Activated T-cell treated with anti-CD3 and anti-CD28 coated beads for 1 hour (primary cell): ENCODE data around the gene MRPL37.
"Not testable (repeated sequence)": the region's sequence is repeated elsewhere in the genome, so short reads cannot be mapped to it uniquely, and the experiment has no call there.

Experiments
- DNase-seq: peaks from one replicate; pipeline ENCODE4 v3.0.0-alpha.2; 2020; ENCODE audit warnings: low read depth

MRPL37 gene

DNA sequence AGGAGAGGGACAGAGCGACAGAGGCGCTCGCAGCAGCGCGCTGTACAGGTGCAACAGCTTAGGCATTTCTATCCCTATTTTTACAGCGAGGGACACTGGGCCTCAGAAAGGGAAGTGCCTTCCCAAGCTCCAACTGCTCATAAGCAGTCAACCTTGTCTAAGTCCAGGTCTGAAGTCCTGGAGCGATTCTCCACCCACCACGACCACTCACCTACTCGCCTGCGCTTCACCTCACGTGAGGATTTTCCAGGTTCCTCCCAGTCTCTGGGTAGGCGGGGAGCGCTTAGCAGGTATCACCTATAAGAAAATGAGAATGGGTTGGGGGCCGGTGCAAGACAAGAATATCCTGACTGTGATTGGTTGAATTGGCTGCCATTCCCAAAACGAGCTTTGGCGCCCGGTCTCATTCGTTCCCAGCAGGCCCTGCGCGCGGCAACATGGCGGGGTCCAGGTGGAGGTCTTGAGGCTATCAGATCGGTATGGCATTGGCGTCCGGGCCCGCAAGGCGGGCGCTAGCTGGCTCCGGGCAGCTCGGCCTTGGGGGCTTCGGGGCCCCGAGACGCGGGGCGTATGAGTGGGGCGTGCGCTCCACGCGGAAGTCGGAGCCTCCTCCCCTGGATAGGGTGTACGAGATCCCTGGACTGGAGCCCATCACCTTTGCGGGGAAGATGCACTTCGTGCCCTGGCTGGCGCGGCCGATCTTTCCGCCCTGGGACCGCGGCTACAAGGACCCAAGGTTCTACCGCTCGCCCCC is at the start of gene MRPL37, which contains the start of gene CYB5RL:
MRPL37 (plus strand) TSS at position 403 of the 754 bp plus-strand sequence; CDS start at position 480, 77 bp downstream.
CYB5RL (minus strand) TSS at position 266 of the 754 bp plus-strand sequence. CDS start 4,414 bp downstream, outside the sequence.
- DNase-seq = peak; percentile 83

DNA sequence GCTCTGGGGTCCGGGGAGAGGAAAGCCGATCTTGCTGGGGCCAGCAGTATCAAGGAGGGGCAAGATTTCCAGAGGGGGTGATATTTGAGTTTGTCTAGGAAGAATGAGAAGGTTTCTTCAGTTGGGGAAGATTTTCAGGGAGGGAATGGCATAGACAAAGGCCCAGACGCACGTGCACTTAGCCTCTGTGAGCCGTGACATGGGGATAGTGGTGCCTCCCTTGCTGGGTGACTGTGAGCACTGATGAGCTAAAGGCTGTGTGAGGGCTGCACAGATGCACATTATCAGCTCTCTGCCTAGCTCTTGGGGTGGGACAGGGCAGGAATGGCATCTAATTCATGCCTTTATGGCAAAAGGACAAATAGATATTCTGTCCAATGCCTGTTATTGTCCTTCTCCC is 49.0 kb upstream of the MRPL37 start:
- no peak for DNase-seq

- no peak for DNase-seq
These were observed 47.3 kb upstream of the MRPL37 start, which contains the start of gene CDCP2 for GRCh38 chr1:54152696-54153095. Gene CDCP2 (minus strand): TSS chr1:54153000. CDS start chr1:54152922, 78 bp downstream.

GRCh38 chr1:54153535-54154439 is 46.2 kb upstream of the MRPL37 start:
- no peak for DNase-seq

DNA sequence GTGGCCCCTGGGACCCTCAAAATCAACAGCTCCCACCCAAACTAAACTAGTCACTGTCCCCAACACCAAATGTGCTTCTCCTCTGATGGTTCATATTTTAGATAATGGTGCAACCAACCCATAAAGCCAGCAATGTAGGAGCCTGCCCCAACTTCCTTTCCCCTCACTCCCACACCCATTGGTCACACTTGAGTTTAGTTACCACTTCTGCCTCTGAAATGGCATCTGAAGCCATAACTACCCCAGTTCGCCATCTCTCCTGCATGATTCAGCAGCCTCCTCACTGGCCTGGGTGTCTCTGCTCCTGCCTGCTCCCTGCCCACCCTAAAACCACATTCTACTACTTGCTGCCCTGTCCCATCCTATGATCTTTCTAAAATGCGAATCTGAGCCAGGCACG is 43.8 kb upstream of the MRPL37 start:
- DNase-seq = no peak

DNA sequence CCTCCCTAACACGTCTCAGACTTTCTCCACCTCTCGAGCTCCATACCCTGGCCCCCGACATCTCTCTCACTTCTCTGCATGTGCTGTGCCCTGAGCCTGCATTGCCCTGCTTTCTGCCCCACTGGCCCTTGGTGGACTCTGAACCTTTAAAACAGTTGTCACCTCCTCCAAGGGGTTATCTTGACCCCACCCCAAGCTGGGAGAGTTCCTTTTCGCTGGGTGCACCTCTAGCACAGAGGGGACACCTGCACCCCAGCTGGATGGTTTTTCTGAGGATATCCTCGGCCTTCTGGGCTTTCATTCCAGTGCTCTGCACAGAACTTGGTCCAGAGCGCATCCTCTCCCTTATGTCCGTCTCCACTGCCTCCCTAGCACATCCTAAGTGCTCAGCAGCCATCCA is 43.0 kb upstream of the MRPL37 start:
- no peak for DNase-seq

DNA sequence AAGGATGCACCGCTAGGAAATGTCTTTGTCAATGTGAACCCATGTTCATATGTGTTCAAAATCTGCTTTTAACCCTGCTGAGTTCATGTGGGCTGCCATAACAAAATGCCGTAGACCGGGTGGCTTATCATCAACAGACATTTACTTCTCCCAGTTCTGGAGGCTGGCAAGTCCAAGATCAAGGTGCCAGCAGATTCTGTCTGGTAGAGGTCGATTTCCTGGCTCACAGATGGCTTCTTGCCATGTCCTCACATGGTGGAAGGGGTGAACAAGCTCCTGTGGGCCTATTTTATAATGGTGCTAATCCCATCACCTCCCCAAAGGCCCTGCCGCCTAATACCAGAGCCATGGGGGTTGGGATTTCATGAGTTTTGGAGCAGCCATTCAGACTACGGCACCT is 42.6 kb upstream of the MRPL37 start:
- no peak for DNase-seq

DNA sequence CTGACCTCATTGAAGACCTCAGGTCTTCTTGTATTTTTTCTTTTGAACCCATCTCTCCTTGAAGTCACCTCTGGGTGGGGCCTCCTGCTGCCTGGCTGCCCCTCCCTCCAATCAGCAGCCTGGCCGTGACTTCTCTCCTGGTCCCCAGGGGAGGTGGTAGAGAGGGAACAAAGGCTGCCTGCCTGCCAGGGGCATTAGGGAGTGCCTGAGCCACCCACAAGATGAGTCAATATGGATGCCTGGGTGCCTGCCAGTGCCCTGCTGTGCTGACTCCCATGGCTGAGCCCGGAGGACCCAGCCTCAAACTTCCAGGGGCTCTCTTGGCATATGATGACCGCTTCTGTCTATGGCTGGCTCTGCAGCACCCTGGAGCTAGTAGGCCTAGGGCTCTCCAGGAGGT is 41.9 kb upstream of the MRPL37 start:
- no peak for DNase-seq

DNA sequence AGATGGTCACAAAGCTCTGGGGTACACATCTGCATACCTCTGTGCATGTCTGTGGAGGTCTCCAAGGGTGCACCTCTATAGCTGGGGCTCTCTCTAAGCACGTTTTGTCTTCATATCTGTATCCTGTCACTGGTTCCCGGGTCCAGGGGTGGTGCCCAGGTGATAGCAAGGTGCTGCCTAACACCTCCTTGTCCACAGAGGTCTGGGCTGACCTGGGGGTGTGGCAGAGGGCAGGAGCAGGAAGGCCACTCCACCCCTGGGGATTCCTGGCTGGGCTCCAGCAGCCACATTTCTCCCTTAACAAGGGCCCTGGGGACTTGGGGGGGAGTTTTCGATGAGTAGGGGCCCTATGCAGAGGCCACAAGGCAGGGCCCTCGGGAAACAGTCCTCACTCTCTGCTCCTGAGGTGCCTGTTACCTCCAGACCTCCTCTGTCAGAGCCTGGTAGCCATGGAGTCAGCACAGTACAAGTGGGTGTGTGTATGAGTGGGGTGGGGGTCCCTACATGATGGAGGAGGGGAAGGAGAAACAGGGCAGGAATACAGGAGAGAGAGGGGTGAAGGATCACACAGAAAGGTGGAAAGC is 40.1 kb upstream of the MRPL37 start:
- DNase-seq = no peak

DNA sequence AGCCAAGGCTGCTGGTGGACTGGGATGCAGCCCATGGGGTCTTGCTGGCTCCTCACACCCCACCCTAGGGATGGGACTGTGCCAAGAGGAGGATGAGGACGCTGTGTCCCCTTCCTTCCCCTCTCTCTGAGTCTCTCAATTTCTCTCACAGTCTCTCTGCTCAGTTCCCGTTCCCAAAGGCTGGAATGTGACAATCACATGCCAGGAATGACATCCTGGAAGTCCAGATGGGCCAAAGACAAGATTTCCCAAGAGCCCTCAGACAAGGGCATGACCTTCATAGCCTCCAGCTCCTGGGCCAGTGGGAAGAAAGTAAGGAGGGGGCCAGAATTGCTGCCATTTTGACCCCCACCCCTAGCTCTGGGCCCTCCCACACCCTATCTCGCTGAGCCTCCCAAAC is 39.6 kb upstream of the MRPL37 start:
- no peak for DNase-seq

- DNase-seq = no peak
These were observed 38.3 kb upstream of the MRPL37 start for GRCh38 chr1:54161495-54162168.

DNA sequence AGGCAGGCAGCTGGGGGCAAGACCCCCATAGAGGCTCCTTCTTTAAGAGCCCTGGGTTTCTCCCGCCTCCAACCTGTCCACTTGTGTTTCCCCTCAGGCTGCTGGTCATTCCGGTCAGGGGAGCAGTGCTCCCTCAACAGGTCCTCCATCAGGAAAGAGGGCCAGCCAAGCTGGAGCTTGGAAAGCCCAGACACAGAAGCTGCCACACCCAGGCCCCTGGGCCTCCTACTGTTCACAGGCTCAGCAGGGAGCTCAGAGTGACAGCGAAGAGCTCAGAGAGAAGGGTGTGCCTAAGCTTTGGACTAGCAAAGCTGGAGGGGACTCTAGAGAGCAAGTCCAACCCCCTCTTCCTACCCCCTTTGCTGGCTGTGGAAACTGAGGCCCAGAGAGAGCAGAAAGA is 36.9 kb upstream of the MRPL37 start:
- DNase-seq = no peak

- DNase-seq = no peak
These were observed 36.4 kb upstream of the MRPL37 start for GRCh38 chr1:54163573-54163972.

GRCh38 chr1:54165146-54165545 is 34.8 kb upstream of the MRPL37 start:
- DNase-seq = no peak

DNA sequence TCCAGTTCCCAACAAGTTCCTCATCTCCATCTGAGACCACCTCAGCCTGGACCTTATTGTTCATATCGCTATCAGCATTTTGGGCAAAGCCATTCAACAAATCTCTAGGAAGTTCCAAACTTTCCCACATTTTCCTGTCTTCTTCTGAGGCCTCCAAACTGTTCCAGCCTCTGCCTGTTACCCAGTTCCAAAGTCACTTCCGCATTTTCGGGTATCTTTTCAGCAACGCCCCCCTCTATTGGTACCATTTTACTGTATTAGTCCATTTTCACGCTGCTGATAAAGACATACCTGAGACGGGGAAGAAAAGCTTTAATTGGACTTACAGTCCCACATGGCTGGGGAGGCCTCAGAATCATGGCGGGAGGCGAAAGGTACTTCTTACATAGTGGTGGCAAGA is 33.6 kb upstream of the MRPL37 start:
- DNase-seq = not testable (repeated sequence)

DNA sequence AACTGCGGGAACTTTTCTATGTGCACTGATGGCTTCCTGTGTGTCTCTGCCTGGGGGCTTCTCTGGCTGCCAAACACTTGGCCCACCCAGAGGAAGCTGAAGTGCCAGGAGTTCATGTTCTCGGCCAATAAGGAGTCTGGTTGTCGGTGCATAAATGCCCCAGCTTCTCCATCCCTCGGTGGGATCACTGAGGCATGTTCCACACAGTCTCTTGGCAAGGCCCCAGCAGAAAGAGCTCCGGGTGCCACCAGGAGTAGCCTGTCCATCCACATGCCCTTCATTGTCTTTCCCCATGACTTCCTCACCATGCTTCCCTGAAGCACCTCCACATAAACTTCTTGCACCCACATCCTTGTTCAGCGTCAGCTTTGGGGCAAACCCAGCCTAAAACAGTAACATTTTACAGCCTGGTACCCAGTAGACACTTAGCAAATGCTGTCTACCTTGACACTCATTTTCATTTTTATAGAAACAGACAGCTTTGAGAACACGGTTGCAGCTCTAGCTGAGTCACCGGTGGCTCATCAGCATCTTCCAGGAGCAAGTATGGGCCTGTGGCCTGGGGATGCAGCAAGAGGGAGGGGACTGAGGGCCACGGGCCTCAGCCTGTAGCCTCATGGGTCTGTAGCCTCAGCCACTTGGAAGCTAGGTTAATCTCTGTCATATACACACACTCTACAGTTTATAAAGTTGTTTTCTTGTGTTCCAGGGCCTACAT is 32.4 kb upstream of the MRPL37 start:
- DNase-seq = no peak

DNA sequence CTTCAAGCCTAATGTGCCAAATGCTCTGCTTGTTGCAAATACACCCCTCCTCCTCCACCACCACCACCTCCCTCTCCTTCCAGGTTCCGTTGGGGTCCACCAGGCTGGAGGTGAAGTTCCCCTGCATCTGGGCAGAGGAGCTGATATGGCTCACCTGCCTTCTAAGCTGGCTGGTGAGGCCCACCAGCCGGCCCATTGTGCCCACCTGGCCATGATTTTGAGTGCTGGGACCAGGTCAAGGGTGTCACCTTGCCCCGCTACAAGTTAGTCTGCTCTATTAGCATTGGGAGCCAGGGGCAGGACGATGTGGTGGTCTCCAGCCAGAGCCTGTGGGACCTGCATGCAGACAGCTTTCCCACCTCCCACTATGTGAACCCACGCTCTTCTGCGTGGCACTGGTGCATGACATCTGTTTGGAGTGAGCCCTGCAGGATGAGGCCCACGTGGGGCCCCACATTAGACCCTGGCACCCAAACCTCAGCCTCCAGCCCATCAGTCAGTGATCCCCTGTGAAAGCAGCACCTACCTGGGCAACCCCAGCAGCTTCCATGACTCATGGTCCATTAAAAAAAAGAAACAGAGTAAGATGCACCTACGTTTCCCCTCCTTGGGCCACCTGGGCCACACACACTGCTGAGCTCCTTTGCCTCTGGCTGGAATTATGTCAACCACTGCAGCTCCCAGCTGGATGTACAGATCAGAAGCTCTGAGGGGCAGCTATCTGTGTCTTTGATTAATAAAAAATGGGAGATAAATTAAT is 31.6 kb upstream of the MRPL37 start:
- no peak for DNase-seq

DNA sequence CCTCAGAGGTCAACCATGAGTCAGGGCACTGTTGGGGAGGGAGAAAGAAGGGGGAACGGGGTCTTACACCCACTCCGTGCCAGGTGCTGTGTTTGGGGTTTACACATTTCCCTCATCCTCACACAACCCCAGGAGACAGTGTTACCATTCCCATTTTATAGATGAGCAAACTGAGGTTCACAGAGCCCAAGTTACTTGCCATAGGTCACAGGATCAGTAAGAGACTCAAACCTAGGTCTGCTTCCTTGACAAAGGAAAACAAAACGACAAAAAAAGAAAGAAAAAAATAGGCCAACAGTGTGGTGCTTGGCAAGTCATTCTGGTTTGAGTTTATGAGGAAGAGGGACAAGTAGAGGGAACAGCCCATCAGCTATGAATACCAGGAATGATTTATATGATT is 30.9 kb upstream of the MRPL37 start:
- DNase-seq = no peak

DNA sequence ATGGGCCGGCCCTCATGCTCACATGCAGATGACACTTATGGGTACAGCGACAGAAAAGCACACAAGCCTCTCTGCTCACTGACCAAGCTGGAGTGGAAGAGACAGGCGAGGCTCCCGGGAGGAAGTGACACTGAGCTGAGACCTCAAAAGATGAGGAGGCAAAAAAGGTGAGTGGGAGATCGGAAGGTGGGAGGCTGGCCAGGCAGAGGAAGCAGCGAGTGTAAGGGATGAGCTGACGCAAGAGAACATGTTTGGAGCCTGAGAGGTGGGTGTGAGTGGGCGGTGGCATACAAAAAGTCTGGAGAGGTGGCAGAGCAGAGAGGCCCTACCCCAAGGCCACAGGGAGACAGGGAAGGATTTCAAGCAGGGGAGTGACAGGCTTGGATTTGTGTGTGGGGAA is 29.0 kb upstream of the MRPL37 start:
- no peak for DNase-seq

GRCh38 chr1:54171606-54172005 is 28.4 kb upstream of the MRPL37 start:
- DNase-seq = no peak
